ENCODE measurements around the gene RNF149. TPM values are rescaled to one million over a fixed set of nuclear protein-coding genes. Genes with fewer than 3 reads are reported as not detected.
"Not testable (repeated sequence)": the region's sequence is repeated elsewhere in the genome, so short reads cannot be mapped to it uniquely, and the experiment has no call there.

RNF149 gene
- total and polyA plus RNA-seq, 2 donors (not counting 3 experiments of a cell fraction or from before 2014, with no cell fraction given), result 31.3 to 66.6 TPM

DNA sequence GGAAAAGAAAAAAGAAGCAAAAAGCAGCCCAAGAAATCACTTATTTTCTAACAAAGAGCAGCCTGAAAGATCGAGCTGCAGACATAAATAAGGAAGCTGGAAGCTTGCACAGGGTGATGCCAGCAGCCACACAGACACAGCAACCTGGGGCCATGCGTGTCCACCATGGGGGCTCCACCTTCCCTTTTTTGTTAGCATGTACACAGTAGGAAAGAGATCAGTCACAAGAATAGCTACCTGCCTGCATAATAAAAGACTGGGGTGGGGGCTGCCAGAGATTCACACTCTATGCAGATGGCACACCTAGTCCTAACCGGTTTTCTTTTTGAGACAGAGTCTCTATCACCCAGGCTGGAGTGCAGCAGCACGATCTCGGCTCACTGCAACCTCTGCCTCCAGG is 58.7 kb downstream of the RNF149 start:
- dilution Hi-C loops (cut with MboI; ENCODE audit: extremely low pct_ligation_motif_present, low sequenced_read_pairs), result no loop called here

DNA sequence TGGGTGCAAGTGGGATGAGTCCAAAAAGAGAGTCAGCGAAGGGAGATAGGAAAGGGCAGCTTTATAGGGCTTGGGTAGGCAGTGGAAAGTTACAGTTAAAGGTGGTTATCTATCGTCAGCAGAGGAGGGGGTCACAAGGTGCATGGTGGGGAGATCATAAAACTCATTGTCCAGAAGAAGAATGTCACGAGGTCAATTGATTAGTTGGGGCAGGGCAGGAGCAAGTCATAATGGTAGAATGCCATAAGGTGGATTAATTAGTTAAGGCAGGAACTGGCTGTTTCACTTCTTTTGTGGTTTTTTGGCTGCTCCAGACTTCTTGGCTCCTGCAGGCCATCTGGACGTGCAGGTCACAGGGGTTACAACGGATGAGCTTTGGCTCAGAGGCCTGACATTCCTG is 59.7 kb downstream of the RNF149 start:
- H2AFZ ChIP-seq (ENCODE audit: low read depth, low read length); H3K27ac ChIP-seq (ENCODE audit: insufficient read depth, low read depth, low read length); H3K4me1 ChIP-seq (ENCODE audit: control insufficient read depth, extremely low read depth, insufficient read depth, low read length); H3K36me3 ChIP-seq (ENCODE audit: control insufficient read depth in 2 of 2, extremely low read depth in 1 of 2, insufficient read depth in 2 of 2, low read length in 2 of 2); POLR2A ChIA-PET; H3K79me2 ChIP-seq (ENCODE audit: control insufficient read depth, insufficient read depth, low read length); H3K4me3 ChIP-seq (replicated peaks in 1 of 3; ENCODE audit: insufficient read depth in 1 of 3, low read depth in 1 of 3, low read length in 3 of 3); H3K4me2 ChIP-seq (ENCODE audit: insufficient read depth, low read length); H3K9ac ChIP-seq (replicated peaks; ENCODE audit: extremely low read depth, insufficient read depth, low read length); H3K9me3 ChIP-seq (replicated peaks; ENCODE audit: control insufficient read depth, insufficient read depth, low read length); dilution Hi-C loops (cut with MboI; ENCODE audit: extremely low pct_ligation_motif_present, low sequenced_read_pairs); DNase-seq (ENCODE audit: low read depth, low spot score); H3K27me3 ChIP-seq (ENCODE audit: control insufficient read depth in 2 of 2, insufficient read depth in 2 of 2, low read length in 2 of 2); H4K20me1 ChIP-seq (replicated peaks; ENCODE audit: control insufficient read depth, extremely low read depth, insufficient read depth, low read length); FAIRE-seq; BruUV-seq (replicated peaks); H3K9me1 ChIP-seq (replicated peaks; ENCODE audit: control insufficient read depth, extremely low read depth, insufficient read depth, low read length): not testable (repeated sequence)
- intact Hi-C loops (cut with micrococcal nuclease), result loop anchor here (10.0 kb wide), 1 partner anchor 736 kb away; no protein-coding TSS in a partner anchor
- CTCF ChIA-PET, result interaction anchor here (1.6 to 1.7 kb wide), 2 partner anchors 8 to 44 kb away, joined by 6 to 9 read pairs; no protein-coding TSS in a partner anchor

More for the DNA sequence above, 58.7 kb downstream of the RNF149 start:
- Histone ChIP-seq H3K79me2 (ENCODE audit: control insufficient read depth, insufficient read depth, low read length) (peaks cover 19% of the 10 kb centered on the region), H3K9ac (replicated peaks; ENCODE audit: extremely low read depth, insufficient read depth, low read length) (no peak overlapping the region), H3K36me3 (ENCODE audit: control insufficient read depth in 2 of 2, extremely low read depth in 1 of 2, insufficient read depth in 2 of 2, low read length in 2 of 2) (no peaks in the 10 kb centered on the region), H3K4me1 (ENCODE audit: control insufficient read depth, extremely low read depth, insufficient read depth, low read length) (peaks cover 18% of the 10 kb centered on the region), H3K27ac (ENCODE audit: insufficient read depth, low read depth, low read length) (no peak overlapping the region), H3K4me2 (ENCODE audit: insufficient read depth, low read length) (no peak overlapping the region), H3K4me3 (replicated peaks in 1 of 3; ENCODE audit: insufficient read depth in 1 of 3, low read depth in 1 of 3, low read length in 3 of 3) (no peak overlapping the region), H4K20me1 (replicated peaks; ENCODE audit: control insufficient read depth, extremely low read depth, insufficient read depth, low read length) (no peaks in the 10 kb centered on the region), H3K9me1 (replicated peaks; ENCODE audit: control insufficient read depth, extremely low read depth, insufficient read depth, low read length) (no peaks in the 10 kb centered on the region), H3K27me3 (ENCODE audit: control insufficient read depth in 2 of 2, insufficient read depth in 2 of 2, low read length in 2 of 2) (no peaks in the 10 kb centered on the region), H2AFZ (ENCODE audit: low read depth, low read length) (no peak overlapping the region), H3K9me3 (replicated peaks; ENCODE audit: control insufficient read depth, insufficient read depth, low read length) (no peaks in the 10 kb centered on the region)
- no peak for TF ChIP-seq GATA2 (IDR thresholded peaks at IDR 0.05; ENCODE audit: insufficient read depth, insufficient read length, low read depth, low read length)
- TF ChIP-seq, protein P1, sequence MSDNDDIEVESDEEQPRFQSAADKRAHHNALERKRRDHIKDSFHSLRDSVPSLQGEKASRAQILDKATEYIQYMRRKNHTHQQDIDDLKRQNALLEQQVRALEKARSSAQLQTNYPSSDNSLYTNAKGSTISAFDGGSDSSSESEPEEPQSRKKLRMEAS (IDR thresholded peaks at IDR 0.05; ENCODE audit: insufficient read depth, insufficient read length), result no peak
- TF ChIP-seq FOS (IDR thresholded peaks at IDR 0.05; ENCODE audit: borderline replicate concordance, insufficient read depth, low read length), result no peak
- no TSS peak for BruUV-seq (replicated peaks)
- intact Hi-C loops (cut with micrococcal nuclease), result loop anchor here (5.0 to 10.0 kb wide), 3 partner anchors 137 to 735 kb away; partner anchors contain the start of gene CREG2
- FAIRE-seq, result no peak
- ChIA-PET POLR2A (no interaction called here), CTCF (interaction anchor here (0.9 to 1.7 kb wide), 4 partner anchors 9 to 93 kb away, joined by 3 to 9 read pairs (median 4); partner anchors contain the start of gene RNF149)
- no peak for DNase-seq (ENCODE audit: low read depth, low spot score)

DNA sequence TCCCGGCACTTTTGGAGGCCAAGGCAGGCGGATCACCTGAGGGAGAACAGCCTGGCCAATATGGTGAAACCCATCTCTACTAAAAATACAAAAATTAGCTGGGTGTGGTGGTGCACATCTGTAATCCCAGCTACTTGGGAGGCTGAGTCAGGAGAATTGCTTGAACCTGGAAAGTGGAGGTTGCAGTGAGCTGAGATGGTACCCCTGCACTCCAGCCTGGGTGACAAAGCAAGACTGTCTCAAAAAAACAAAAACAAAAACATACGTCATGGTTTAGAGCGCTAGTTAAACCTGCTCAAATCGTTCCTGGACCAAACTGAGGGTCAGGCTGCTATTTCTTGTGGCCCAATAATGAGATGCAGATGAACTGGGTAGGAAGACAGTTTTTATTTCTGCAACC is 63.0 kb downstream of the RNF149 start:
- H3K79me2 ChIP-seq (ENCODE audit: control insufficient read depth, insufficient read depth, low read length); POLR2A ChIA-PET; dilution Hi-C loops (cut with MboI; ENCODE audit: extremely low pct_ligation_motif_present, low sequenced_read_pairs); H3K9me3 ChIP-seq (replicated peaks; ENCODE audit: control insufficient read depth, insufficient read depth, low read length); H3K4me3 ChIP-seq (replicated peaks in 1 of 3; ENCODE audit: insufficient read depth in 1 of 3, low read depth in 1 of 3, low read length in 3 of 3); H3K4me1 ChIP-seq (ENCODE audit: control insufficient read depth, extremely low read depth, insufficient read depth, low read length); H3K36me3 ChIP-seq (ENCODE audit: control insufficient read depth in 2 of 2, extremely low read depth in 1 of 2, insufficient read depth in 2 of 2, low read length in 2 of 2); H3K9me1 ChIP-seq (replicated peaks; ENCODE audit: control insufficient read depth, extremely low read depth, insufficient read depth, low read length); H3K9ac ChIP-seq (replicated peaks; ENCODE audit: extremely low read depth, insufficient read depth, low read length); BruUV-seq (replicated peaks); H3K4me2 ChIP-seq (ENCODE audit: insufficient read depth, low read length); CTCF ChIA-PET; H2AFZ ChIP-seq (ENCODE audit: low read depth, low read length); H4K20me1 ChIP-seq (replicated peaks; ENCODE audit: control insufficient read depth, extremely low read depth, insufficient read depth, low read length); H3K27me3 ChIP-seq (ENCODE audit: control insufficient read depth in 2 of 2, insufficient read depth in 2 of 2, low read length in 2 of 2); H3K27ac ChIP-seq (ENCODE audit: insufficient read depth, low read depth, low read length); DNase-seq (ENCODE audit: low read depth, low spot score); FAIRE-seq: not testable (repeated sequence)
- intact Hi-C loops (cut with micrococcal nuclease), result loop anchor here (10.0 kb wide), 1 partner anchor 739 kb away; no protein-coding TSS in a partner anchor

DNA sequence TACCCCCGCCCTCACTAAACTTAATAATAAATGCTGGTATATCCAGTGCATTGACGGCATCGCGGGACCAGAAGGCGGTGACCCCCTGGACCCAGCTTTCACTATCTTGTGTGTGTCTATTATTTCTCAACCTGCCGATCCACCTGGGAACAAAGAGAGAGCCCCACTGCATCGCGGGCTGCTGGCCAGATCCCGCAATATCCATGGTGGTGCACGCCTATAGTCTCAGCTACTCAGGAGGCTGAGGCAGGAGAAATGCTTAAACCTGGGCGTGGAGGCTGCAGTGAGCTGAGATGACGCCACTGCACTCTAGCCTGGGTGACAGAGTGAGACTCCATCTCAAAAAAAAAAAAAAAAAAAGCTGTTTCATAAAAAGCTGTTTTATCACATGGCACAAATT is 63.6 kb downstream of the RNF149 start:
- H4K20me1 ChIP-seq (replicated peaks; ENCODE audit: control insufficient read depth, extremely low read depth, insufficient read depth, low read length); POLR2A ChIA-PET; H3K27me3 ChIP-seq (ENCODE audit: control insufficient read depth in 2 of 2, insufficient read depth in 2 of 2, low read length in 2 of 2); H3K36me3 ChIP-seq (ENCODE audit: control insufficient read depth in 2 of 2, extremely low read depth in 1 of 2, insufficient read depth in 2 of 2, low read length in 2 of 2); H3K9me3 ChIP-seq (replicated peaks; ENCODE audit: control insufficient read depth, insufficient read depth, low read length); DNase-seq (ENCODE audit: low read depth, low spot score); H3K4me1 ChIP-seq (ENCODE audit: control insufficient read depth, extremely low read depth, insufficient read depth, low read length); BruUV-seq (replicated peaks); H3K4me3 ChIP-seq (replicated peaks in 1 of 3; ENCODE audit: insufficient read depth in 1 of 3, low read depth in 1 of 3, low read length in 3 of 3); H3K9me1 ChIP-seq (replicated peaks; ENCODE audit: control insufficient read depth, extremely low read depth, insufficient read depth, low read length); H2AFZ ChIP-seq (ENCODE audit: low read depth, low read length); H3K9ac ChIP-seq (replicated peaks; ENCODE audit: extremely low read depth, insufficient read depth, low read length); H3K79me2 ChIP-seq (ENCODE audit: control insufficient read depth, insufficient read depth, low read length); H3K27ac ChIP-seq (ENCODE audit: insufficient read depth, low read depth, low read length); H3K4me2 ChIP-seq (ENCODE audit: insufficient read depth, low read length); dilution Hi-C loops (cut with MboI; ENCODE audit: extremely low pct_ligation_motif_present, low sequenced_read_pairs); FAIRE-seq: not testable (repeated sequence)
- CTCF ChIA-PET, result interaction anchor here (1.2 kb wide), 1 partner anchor 97 kb away, joined by 3 read pairs; no protein-coding TSS in a partner anchor
- intact Hi-C loops (cut with micrococcal nuclease), result loop anchor here (10.0 kb wide), 1 partner anchor 740 kb away; no protein-coding TSS in a partner anchor

Measured in endothelial cell of umbilical vein (primary cell).